ENCODE measurements around the gene CSTB.

DNA sequence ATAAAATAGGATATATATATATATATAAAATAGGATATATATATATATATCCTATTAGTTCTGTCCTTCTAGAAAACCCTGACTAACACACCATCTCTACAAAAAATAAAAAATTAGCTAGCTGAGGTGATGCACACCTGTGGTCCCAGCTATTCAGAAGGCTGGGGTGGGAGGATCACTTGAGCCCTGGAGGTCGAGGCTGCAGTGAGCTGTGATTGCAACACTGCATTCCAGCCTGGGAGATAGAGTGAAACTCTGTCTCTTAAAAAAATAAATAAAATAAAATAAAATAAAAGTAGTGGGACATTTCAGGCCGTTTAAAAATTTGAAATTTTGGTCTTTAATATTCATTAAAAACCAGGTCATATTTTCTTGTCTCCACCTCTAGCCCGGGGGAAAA is 9.0 kb upstream of the CSTB start:
- no peak for TF ChIP-seq CTCF (conservative IDR thresholded peaks at IDR 0.05)
- TF ChIP-seq ZFX (IDR thresholded peaks at IDR 0.05): no peak

All from C4-2B (cell line).